Activated CD4-positive, alpha-beta memory T cell treated with anti-CD3 and anti-CD28 coated beads for 36 hours (primary cell): ENCODE results near the gene LRRC8E. TPM values are rescaled to one million over a fixed set of nuclear protein-coding genes. Genes with fewer than 3 reads are reported as not detected.
"Not testable (repeated sequence)": the region's sequence is repeated elsewhere in the genome, so short reads cannot be mapped to it uniquely, and the experiment has no call there.

ENCODE experiments used
- CTCF ChIA-PET: fragments of 350-600 bp; sonication (Branson Sonifier 250); formaldehyde crosslinking; loops from one replicate; lab custom pipeline; 2021; ENCODE audit warnings: antibody characterized with exemption, inconsistent platforms; lab: Charles Lee
- POLR2A ChIA-PET: fragments of 350-600 bp; sonication (Branson Sonifier 250); formaldehyde crosslinking; loops from one replicate; lab custom pipeline; 2021; ENCODE audit warnings: antibody characterized with exemption; lab: Charles Lee
- DNase-seq: peaks from one replicate; pipeline ENCODE4 v3.0.0-alpha.2; 2020
- H3K27ac Mint-ChIP-seq: one replicate; pipeline ENCODE4 v1.8.0; 2021; ENCODE audit warnings: mixed read lengths
- H3K27me3 Mint-ChIP-seq: one replicate; pipeline ENCODE4 v1.8.0; 2021; ENCODE audit warnings: mixed read lengths
- H3K36me3 Mint-ChIP-seq: one replicate; pipeline ENCODE4 v1.8.0; 2021; ENCODE audit warnings: mixed read lengths
- H3K4me1 Mint-ChIP-seq: one replicate; pipeline ENCODE4 v1.8.0; 2021; ENCODE audit warnings: low read depth, mixed read lengths
- H3K4me3 Mint-ChIP-seq: one replicate; pipeline ENCODE4 v1.8.0; 2021; ENCODE audit warnings: mild to moderate bottlenecking, mixed read lengths
- H3K9me3 Mint-ChIP-seq: one replicate; pipeline ENCODE4 v1.8.0; 2021; ENCODE audit warnings: mixed read lengths
- intact Hi-C: fragments of 100-400 bp; cut with micrococcal nuclease; formaldehyde crosslinking; loops from one replicate; pipeline ENCODE4 v1.15.1; 2023
- total RNA-seq, 2 experiments: library from RNA; stranded (reverse); gene quantifications; one replicate each; pipeline ENCODE4 v1.2.3, GENCODE V29; 2021

LRRC8E gene
- total RNA-seq, 2 experiments from 2014 or later, result not detected

DNA sequence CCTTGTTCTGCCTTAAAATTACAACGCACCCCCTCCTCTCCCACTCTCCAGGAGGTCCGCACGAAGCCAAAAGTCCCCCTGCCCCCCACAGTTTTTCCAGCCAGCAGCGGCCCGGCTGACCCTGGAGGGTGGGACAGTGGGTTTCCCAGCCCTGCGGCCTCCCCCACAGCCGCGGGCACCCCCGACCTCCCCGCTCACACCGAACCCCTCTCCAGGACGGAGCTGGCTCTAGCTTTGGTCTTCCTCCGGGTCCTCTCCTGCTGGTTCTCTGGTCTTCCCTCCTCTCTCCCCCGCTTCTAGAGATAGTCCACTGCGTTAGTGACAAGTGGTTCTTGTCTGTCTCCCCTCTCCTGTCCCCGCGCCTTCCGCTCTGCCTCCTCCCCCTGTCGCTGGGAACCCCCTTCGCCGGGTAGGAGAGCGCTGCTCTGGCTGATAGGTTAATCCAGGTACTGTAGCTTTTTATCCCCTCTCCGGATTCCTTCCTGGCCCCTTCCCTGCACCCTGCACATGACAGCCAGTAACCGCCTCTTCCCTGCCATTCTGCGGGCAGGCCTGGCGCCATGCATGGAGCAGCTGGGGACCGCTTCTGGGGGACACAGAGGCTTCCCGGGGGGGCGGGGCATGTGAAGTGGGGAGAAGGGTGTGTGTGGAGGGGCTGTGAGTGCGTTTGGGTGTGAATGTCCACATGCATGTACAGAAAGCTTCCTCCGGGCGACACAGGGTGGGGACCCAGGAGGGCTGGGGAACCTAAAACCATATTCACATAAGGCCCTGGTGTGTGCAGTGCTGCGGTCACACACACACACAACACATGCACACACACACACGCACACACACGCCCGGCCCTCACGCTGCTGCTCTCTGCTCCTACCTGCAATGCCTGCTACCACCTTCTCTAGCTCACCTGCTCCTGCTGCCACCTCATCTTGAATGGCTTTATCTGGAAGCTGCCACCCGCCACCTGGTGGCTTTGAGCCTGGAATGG lies 31.3 kb upstream of the LRRC8E start:
- no peak overlapping the region for H3K27ac Mint-ChIP-seq
- POLR2A ChIA-PET, result interaction anchor here (1.3 kb wide), 1 partner anchor 227 kb away, joined by 4 read pairs; the partner anchor contains the start of genes PET100 and XAB2
- intact Hi-C loops, result no loop called here

DNA sequence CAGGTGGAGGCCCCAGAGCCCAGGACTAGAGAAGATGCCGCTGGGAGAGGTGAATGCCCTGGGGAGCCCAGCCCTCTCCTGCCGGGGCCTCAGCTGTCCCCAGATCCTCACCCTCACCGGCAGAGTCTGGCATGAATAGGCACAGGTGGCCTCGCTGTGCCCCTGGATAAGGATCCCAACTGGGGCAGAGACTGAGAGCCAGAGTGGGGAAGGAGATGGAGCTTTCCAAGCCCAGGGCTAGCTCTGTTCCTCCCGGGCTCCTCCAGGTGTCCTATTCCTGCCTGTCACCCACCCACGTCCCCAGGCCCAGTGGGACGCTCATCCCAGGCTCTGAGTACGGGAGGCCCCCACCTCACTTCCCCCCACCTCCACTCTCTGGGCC lies 30.6 kb upstream of the LRRC8E start:
- intact Hi-C loops, result no loop called here
- Mint-ChIP-seq H3K27ac (no peak overlapping the region), H3K4me1 (peaks cover 16% of the 10 kb centered on the region), H3K27me3 (peaks cover 5% of the 10 kb centered on the region), H3K9me3 (no peaks in the 10 kb centered on the region), H3K4me3 (no peak overlapping the region), H3K36me3 (no peaks in the 10 kb centered on the region)
- ChIA-PET POLR2A (interaction anchor here (1.3 kb wide), 1 partner anchor 228 kb away, joined by 4 read pairs; the partner anchor contains the start of genes PET100 and XAB2), CTCF (interaction anchor here (0.5 to 3.2 kb wide), 3 partner anchors 11 to 1518 kb away, joined by 3 to 12 read pairs (median 4); no protein-coding TSS in a partner anchor)
- no peak for DNase-seq

More for the DNA sequence above, 31.3 kb upstream of the LRRC8E start:
- peaks cover 13% of the 10 kb centered on the region for H3K4me1 Mint-ChIP-seq
- no peak for DNase-seq
- no peaks in the 10 kb centered on the region for H3K9me3 Mint-ChIP-seq
- H3K27me3 Mint-ChIP-seq, result peaks cover 5% of the 10 kb centered on the region
- H3K36me3 Mint-ChIP-seq, result no peaks in the 10 kb centered on the region
- CTCF ChIA-PET, result interaction anchor here (0.5 to 3.2 kb wide), 3 partner anchors 12 to 1517 kb away, joined by 3 to 12 read pairs (median 4); no protein-coding TSS in a partner anchor
- no peak overlapping the region for H3K4me3 Mint-ChIP-seq

DNA sequence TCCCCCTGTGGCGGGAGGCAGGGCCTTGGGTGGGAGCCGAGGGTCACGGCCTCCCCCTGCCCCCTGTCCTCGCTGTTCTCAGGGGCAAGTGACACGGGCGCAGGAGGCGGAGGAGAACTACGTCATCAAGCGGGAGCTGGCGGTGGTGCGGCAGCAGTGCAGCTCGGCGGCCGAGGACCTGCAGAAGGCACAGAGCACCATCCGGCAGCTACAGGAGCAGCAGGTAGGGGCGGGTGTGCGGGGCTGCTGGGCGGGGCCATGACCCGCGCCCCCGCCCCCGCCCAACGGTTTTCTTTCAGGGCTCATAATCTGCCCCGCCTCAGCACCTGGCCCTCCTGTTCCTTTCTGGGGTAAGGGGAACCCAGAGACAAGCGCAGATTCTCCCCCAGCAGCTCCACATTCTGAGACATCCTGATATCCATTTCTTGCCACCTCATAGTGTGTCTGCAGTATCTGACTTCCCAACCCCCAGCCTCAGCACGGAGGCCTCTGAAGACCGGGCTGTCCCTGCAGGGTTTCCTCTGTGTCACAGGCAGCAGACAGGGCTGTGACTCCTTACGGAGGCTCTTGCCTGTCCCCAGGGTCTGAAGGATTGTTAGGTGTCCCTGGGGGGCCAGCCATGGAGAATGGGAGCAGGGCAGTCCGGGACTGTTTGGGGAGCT lies 30.1 kb upstream of the LRRC8E start:
- H3K9me3 Mint-ChIP-seq, result no peaks in the 10 kb centered on the region
- ChIA-PET CTCF (interaction anchor here (0.6 to 3.2 kb wide), 3 partner anchors 11 to 708 kb away, joined by 4 to 12 read pairs (median 6); no protein-coding TSS in a partner anchor), POLR2A (interaction anchor here (0.5 to 1.3 kb wide), 2 partner anchors 66 to 229 kb away, joined by 3 to 4 read pairs; partner anchors contain the start of genes PET100 and XAB2)
- H3K27ac Mint-ChIP-seq, result no peak overlapping the region
- peaks cover 5% of the 10 kb centered on the region for H3K27me3 Mint-ChIP-seq
- H3K4me1 Mint-ChIP-seq, result peaks cover 11% of the 10 kb centered on the region
- H3K4me3 Mint-ChIP-seq, result no peak overlapping the region
- peak; percentile 30 for DNase-seq
- intact Hi-C loops, result no loop called here
- H3K36me3 Mint-ChIP-seq, result no peaks in the 10 kb centered on the region

DNA sequence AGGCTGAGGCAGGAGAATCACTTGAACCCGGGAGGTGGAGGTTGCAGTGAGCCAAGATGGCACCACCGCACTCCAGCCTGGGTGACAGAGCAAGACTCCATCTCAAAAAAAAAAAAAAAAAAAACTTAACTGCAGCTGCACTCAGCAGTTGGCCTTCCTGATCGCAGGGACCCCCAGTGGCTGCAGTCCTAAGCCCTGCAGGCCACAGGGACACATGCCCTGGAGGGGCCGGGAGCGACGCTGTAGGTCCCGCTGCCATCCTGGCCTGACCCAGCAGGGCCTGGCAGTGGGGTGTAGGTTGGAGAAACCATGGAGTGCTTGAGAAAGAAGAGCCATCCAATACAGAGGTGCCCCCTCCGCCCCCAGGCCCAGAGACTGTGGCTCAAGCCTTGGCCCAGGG lies 29.2 kb upstream of the LRRC8E start:
- H3K9me3 Mint-ChIP-seq, H3K36me3 Mint-ChIP-seq, DNase-seq, H3K4me3 Mint-ChIP-seq, H3K27me3 Mint-ChIP-seq, intact Hi-C loops, H3K27ac Mint-ChIP-seq: not testable (repeated sequence)
- ChIA-PET POLR2A (interaction anchor here (0.5 kb wide), 1 partner anchor 65 kb away, joined by 3 read pairs; no protein-coding TSS in a partner anchor), CTCF (interaction anchor here (0.6 to 3.2 kb wide), 2 partner anchors 10 to 707 kb away, joined by 6 to 12 read pairs; no protein-coding TSS in a partner anchor)
- H3K4me1 Mint-ChIP-seq, result peaks cover 11% of the 10 kb centered on the region

DNA sequence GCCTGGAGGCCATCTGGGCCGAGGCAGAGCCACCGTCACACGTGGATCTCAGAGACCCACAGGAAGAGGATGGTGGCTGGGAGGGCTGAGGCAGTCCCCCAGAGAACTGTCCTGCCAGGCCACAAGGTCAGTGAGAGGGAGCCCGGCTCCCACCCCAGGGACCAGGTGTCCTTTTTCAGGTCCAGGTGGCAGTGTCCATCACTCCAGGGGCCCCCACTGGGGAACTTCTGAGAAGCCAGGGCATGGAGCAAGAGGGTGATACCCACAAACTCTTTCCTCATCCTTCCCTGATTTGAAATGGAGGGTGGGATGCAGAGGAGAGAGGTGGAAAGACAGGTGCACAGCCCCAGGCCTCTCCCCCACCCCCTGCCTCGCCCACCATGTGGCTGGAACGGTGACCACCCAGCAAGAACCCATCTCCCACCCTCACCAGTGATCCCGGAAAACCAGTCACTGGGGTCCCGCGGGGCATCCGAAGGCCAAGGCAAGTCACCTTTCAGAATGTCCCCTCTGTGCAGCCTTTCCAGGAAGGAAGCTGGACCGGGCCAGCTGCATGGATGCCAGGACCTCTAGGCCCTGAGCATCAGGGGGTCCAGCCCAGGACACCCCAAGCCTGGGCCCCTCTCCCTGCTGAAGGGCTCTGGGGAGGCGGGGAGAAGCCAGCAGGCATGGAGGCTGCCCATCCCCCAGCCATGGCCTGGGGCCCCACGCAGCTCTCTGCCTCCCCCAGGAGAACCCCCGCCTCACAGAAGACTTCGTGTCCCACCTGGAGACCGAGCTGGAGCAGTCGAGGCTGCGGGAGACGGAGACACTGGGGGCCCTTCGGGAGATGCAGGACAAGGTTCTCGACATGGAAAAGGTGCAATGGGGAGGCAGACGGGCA lies 28.2 kb upstream of the LRRC8E start:
- no peaks in the 10 kb centered on the region for H3K9me3 Mint-ChIP-seq
- POLR2A ChIA-PET, result no interaction called here
- CTCF ChIA-PET, result interaction anchor here (1.2 to 3.2 kb wide), 2 partner anchors 9 kb away, joined by 6 to 12 read pairs; no protein-coding TSS in a partner anchor
- H3K4me1 Mint-ChIP-seq, result peaks cover 18% of the 10 kb centered on the region
- DNase-seq, result no peak
- peaks cover 10% of the 10 kb centered on the region for H3K27me3 Mint-ChIP-seq
- intact Hi-C loops, result no loop called here
- H3K4me3 Mint-ChIP-seq, result no peak overlapping the region
- H3K36me3 Mint-ChIP-seq, result no peaks in the 10 kb centered on the region
- no peak overlapping the region for H3K27ac Mint-ChIP-seq

DNA sequence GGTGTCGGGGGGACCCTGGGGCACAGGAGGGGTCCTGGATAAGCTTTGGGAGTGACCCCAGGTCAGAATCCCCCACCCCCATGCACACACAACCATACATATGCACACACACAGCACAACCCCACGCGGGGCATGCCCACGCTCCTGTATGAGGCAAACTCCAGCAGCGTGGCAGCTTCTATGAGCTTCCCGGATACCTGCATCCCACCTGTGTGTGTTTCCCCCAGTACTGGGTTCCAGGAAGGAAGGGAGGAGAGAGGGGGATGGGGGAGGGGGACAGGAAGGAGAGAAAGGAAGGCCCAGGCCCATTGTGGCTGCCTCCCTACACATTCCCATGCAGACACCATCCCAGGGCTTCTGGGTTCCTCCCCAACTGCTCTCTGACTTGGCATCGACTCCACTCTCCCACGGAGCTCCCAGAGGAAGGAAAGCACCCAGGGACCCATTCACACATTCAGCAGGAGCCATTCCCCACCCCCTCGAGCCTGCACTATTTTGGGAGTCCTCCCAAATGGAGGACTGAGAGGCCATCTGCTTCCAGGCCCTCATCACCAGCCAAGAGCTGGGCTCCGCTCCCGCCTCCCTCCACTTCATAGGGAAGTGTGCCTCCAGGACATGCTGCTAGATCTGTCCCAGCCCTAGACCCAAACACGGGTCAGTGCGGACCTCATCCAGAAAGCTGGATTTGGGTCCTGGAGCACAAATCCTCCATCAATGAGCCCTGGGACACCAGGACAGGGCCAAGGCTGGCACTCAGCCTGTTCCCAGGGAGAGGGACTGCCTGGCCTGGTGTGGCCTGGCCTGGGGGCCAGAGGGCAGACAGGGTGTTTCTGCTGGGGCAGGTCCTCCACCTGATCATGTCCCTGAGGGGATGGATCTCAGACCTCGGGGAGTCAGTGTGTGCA lies 27.3 kb upstream of the LRRC8E start:
- ChIA-PET POLR2A (interaction anchor here (1.1 kb wide), 1 partner anchor 82 kb away, joined by 5 read pairs; the partner anchor contains the start of gene TIMM44), CTCF (interaction anchor here (0.6 to 1.3 kb wide), 3 partner anchors 8 to 275 kb away, joined by 3 to 8 read pairs (median 6); no protein-coding TSS in a partner anchor)
- Mint-ChIP-seq H3K36me3 (no peaks in the 10 kb centered on the region), H3K4me3 (no peak overlapping the region), H3K27me3 (peaks cover 13% of the 10 kb centered on the region), H3K9me3 (no peaks in the 10 kb centered on the region), H3K4me1 (peaks cover 22% of the 10 kb centered on the region), H3K27ac (no peak overlapping the region)
- intact Hi-C loops, result no loop called here
- no peak for DNase-seq

DNA sequence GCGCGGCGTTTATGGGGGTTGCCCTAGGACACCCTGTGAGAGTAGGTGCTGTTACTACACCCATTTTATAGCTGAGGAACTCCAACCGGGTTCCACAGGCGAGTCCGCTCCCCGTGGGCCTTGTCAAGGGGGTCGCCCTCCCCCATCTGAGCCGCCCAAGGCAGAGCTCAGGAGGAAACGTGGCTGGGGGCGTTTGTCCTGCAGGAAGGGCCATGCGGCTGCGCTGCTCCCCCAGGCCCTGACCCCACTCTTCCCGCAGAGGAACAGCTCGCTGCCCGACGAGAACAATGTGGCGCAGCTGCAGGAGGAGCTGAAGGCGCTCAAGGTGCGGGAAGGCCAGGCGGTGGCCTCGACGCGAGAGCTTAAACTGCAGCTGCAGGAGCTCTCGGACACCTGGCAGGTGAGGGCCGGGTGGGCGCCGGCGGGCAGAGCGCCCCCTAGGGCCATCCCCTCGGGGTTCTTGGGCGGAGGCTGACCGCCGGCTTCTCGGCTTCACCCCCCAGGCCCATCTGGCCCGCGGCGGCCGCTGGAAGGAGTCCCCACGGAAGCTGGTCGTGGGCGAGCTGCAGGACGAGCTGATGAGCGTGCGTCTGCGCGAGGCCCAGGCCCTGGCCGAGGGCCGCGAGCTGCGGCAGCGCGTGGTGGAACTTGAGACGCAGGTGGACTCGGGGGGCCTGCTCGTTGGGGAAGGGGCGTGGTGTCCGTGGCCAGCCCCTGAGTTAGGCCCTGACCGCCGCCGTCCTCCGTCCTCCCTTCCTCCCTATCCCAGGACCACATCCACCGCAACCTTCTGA lies 26.5 kb upstream of the LRRC8E start:
- Mint-ChIP-seq H3K4me1 (peaks cover 22% of the 10 kb centered on the region), H3K9me3 (no peaks in the 10 kb centered on the region), H3K27me3 (peaks cover 13% of the 10 kb centered on the region), H3K36me3 (no peaks in the 10 kb centered on the region), H3K4me3 (peak overlapping the region; percentile 26), H3K27ac (no peak overlapping the region)
- intact Hi-C loops, result no loop called here
- ChIA-PET CTCF (interaction anchor here (0.6 to 1.9 kb wide), 5 partner anchors 10 to 293 kb away, joined by 3 to 8 read pairs (median 4); partner anchors contain the start of gene TRAPPC5), POLR2A (interaction anchor here (1.1 kb wide), 1 partner anchor 81 kb away, joined by 5 read pairs; the partner anchor contains the start of gene TIMM44)
- no peak for DNase-seq

DNA sequence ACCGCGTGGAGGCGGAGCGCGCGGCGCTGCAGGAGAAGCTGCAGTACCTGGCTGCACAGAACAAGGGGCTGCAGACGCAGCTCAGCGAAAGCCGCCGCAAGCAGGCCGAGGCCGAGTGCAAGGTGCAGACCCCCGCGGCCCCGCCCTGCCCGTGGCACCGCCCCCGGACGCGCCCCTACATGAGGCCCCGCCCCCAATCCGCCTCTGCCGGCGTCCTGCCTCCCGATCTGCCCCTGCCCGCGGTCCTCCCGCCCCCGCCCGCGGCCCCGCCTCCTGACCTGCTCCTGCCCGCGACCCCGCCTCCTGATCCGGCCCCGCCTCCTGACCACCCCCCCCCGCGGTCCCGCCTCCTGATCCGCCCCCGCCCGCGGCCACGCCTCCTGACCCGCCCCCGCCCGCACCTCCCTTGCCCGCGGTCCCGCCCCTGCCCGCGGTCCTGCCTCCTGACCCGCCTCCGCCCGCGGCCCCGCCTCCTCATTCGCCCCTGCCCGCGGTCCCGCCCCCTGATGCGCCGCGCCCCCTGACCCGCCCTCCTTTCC lies 25.8 kb upstream of the LRRC8E start:
- H3K4me3 Mint-ChIP-seq, result peak overlapping the region; percentile 26
- H3K9me3 Mint-ChIP-seq, result no peaks in the 10 kb centered on the region
- intact Hi-C loops, result no loop called here
- peaks cover 22% of the 10 kb centered on the region for H3K4me1 Mint-ChIP-seq
- ChIA-PET POLR2A (no interaction called here), CTCF (interaction anchor here (1.1 to 1.9 kb wide), 4 partner anchors 10 to 294 kb away, joined by 3 to 8 read pairs (median 4); partner anchors contain the start of gene TRAPPC5)
- peak; percentile 88 for DNase-seq
- H3K27me3 Mint-ChIP-seq, result peaks cover 13% of the 10 kb centered on the region
- H3K27ac Mint-ChIP-seq, result no peak overlapping the region
- H3K36me3 Mint-ChIP-seq, result no peaks in the 10 kb centered on the region

DNA sequence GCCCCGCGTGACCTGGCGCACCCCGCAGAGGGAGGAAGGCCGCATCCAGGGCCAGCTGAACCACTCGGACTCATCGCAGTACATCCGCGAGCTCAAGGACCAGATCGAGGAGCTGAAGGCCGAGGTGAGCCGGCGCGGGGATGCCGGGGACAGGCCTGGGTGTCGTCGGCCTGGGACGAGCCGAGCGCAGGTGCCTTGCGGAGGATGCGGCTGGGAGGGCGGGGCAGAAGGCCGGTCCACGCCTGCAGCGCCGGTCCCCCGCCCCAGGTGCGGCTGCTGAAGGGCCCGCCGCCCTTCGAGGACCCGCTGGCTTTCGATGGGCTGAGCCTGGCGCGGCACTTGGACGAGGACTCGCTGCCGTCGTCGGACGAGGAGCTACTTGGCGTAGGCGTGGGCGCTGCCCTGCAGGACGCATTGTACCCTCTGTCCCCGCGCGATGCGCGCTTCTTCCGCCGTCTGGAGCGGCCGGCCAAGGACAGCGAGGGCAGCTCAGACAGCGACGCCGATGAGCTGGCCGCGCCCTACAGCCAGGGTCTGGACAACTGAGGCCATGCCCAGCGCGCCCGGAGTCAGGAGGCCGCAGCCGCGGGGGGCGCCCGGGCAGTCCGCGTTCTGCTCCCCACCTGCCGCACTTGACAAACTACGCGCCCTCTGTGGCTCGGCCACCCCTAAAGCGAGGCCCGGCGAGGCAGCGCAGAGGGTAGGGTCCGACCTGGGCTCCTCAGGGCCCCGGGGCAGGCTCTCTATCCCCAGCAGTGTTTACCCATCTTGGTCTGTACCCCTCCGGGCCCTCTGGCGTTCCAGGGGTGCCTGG lies 24.9 kb upstream of the LRRC8E start:
- Mint-ChIP-seq H3K27ac (no peak overlapping the region), H3K36me3 (no peaks in the 10 kb centered on the region), H3K4me3 (no peak overlapping the region), H3K27me3 (peaks cover 13% of the 10 kb centered on the region), H3K9me3 (no peaks in the 10 kb centered on the region), H3K4me1 (peaks cover 24% of the 10 kb centered on the region)
- CTCF ChIA-PET, result interaction anchor here (1.3 to 1.9 kb wide), 2 partner anchors 11 to 12 kb away, joined by 4 read pairs; no protein-coding TSS in a partner anchor
- intact Hi-C loops, result no loop called here
- POLR2A ChIA-PET, result no interaction called here
- peak; percentile 30 for DNase-seq
